HCEC 1CT (cell line): ENCODE measurements around the gene UBIAD1.
"Not testable (repeated sequence)": the region's sequence is repeated elsewhere in the genome, so short reads cannot be mapped to it uniquely, and the experiment has no call there.

Source experiments
- DNase-seq: peaks from one replicate; pipeline ENCODE4 v3.0.0-alpha.2; 2017

Gene UBIAD1

DNA sequence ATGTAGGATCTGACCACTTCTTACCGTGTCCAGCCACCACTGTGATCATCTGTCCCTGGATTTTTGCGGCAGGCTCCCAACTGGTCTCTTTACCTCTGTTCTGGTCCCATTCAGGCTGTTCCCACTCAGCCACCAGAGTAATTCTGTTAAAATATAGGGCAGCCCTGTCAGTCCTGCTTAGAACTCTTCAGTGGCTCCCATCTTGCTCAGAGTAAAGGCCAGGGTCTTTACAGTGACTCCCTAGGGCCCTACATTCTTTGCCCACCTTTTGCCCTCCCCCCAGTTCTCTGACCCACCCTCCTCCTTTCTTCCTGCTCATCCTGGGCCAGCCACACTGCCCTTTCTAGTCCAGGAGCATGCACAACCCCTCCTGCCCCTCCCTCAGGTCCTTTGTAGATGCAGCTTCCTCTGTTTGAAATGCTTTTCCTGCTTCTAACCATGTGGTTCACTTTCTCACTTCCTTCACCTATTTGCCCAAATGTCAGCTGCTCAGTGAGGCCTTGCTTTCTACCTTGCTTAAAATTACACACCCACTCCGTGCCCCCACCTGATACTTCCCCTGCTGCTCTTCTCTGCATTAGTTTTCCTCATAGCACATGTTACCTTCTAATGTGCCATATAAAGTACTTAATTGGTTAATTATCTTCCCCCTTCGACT is 7.8 kb downstream of the UBIAD1 start:
- no peak for DNase-seq

- DNase-seq, result peak; percentile 83
These were observed 8.7 kb downstream of the UBIAD1 start for GRCh38 chr1:11281518-11282331.

DNA sequence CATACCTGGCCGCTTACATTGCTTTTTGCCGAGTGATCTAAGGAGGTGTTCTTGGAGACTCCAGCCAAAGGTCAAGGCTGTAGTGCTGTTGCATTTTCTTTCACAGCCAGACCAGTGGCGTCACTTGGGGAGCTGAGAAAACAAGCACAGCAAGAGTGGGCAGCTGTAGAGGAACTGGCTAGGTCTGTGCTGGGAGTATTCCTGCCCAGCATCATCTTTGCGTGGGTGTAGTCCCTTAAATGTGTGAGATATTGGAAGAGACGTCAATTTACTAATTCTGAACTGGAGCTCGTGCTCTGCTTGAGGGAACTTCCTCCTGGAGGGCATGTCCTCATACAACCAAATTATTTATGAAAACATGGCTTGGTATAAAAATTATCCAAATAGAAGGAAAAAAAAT is 10.2 kb downstream of the UBIAD1 start:
- DNase-seq, result no peak

DNA sequence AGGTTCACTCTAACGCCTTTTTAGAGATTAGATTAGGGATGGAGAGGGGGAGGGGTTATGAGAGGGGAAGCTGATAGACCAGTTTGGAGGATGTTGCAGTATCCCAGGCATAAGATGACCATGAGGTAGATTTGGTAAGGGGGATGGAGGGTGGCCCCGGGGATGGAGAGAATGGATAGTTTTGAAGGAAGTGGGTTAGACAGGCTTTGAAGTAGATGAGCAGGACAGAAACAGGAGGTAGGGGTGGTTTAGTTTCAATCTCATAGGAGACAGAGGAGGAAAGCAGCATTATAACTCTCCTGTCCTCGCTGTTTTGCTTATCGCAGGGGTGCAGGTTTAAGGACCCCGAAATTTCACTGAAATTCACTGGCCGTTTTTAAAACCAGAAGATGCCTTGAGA is 11.8 kb downstream of the UBIAD1 start:
- DNase-seq, result no peak

DNA sequence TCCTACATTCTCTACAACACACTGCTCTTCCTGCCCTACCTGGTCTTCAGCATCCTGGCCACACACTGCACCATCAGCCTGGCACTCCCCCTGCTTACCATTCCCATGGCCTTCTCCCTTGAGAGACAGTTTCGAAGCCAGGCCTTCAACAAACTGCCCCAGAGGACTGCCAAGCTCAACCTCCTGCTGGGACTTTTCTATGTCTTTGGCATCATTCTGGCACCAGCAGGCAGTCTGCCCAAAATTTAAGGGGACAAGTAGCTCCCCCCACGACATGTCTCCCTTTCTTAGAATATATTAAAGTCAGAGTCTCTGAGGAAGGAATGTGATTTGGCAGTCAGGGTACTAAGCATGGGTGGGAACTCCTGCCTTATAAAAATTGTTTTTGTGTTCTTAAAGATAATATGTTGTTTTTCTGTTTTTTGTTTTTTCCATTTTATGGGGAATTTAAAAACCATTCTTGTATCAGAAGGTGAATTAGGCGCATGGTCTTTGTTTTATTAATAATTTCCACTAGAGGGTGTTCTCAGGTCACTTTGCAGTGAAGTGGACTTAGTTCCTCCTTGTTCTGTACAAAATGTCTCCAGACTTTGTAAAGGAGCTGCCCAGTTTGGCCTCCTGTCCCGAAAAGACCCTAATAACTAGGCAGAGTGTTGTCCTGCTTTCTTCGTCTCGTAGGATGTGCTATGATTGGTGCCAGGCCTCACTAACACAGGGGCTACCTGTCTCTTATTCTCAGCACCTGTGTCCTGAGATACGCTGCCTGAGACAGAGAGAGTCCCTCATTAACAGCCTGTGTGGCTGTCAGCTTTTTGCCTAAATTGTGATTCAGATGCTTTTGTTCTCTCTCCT is 13.1 kb downstream of the UBIAD1 start:
- peak; percentile 11 for DNase-seq

GRCh38 chr1:11286735-11287410 is 13.9 kb downstream of the UBIAD1 start:
- DNase-seq, result peak; percentile 31

DNA sequence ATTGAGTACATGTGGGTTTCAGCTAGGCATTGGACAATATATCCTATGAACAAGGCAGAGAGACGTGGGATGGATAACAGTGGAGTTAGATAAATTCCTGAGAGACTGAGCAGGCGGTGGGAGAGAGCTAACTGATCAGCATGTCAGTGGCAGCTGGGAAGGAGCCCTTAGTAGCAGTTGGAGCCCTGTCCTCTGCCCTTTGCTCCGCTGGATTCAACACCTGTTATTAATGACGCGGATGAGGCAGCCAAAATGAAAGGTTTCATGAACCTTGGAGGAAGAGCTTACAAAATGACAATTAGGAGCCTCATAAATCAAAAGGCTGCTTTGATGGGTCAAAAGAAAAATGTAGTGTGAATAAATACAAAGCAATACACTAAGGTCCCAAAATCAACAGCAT is 16.1 kb downstream of the UBIAD1 start:
- DNase-seq, result no peak

DNA sequence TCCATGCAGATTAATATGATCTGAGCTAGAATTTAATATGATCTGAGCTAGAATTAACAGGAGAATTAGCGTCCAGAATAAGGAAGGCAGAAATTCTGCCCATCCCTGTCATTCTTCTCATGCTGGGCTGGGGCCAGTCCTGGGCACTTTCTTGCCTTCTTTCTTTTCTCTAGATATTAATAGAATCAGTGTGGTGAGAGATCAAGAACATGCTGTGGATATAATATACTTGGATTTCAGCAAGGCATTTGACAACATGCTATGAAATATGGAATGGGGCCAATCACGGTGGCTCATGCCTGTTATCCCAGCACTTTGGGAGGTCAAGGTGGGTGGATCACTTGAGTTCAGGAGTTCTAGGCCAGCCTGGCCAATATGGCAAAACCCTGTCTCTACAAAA is 18.1 kb downstream of the UBIAD1 start:
- no peak for DNase-seq

- no peak for DNase-seq
These were observed 20.9 kb downstream of the UBIAD1 start for GRCh38 chr1:11293856-11294255.

DNA sequence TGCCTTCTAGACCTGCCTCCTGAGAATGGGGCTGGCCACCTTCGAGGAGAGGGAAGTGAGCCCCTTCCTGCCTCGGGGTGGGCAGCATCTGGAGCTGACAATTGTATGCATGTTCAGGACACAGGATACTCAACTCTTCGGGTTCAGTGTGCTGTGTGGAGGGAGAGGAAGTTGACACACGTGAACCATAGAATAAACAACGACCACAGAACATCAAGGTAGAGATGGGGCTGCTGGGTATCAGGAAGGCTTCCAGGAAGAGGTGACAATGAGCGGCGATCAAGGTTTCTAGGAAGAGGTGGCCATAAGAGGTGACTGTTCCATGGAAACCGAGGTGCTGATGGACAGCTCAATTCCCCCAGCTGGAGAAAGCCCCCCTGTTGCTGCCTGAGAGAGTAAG is 22.0 kb downstream of the UBIAD1 start:
- DNase-seq, result no peak

GRCh38 chr1:11295905-11296304 is 22.9 kb downstream of the UBIAD1 start:
- no peak for DNase-seq

- not testable (repeated sequence) for DNase-seq
These were observed 24.8 kb downstream of the UBIAD1 start for GRCh38 chr1:11297774-11298173.

GRCh38 chr1:11298390-11299224 is 25.6 kb downstream of the UBIAD1 start:
- no peak for DNase-seq

- DNase-seq, result no peak
These were observed 26.2 kb downstream of the UBIAD1 start for GRCh38 chr1:11299225-11299574.

- no peak for DNase-seq
These were observed 28.6 kb downstream of the UBIAD1 start for GRCh38 chr1:11301601-11302000.

DNA sequence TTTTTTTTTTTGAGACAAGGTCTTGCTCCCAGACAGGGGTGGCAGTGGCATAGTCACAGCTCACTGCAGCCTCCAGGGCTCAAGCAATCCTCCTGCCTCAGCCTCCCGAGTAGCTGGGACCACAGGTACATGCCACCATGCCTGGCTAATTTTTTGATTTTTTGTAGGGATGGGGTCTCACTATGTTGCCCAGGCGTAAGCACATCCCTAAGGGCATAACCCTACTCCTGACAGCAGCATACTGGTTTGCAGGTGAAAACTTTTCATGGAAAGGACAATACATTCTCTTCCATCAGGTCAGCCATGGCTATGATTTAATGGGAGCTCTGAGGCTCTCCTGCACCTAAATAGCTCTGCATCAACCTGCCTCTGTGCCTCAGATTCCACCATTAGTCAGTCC is 29.4 kb downstream of the UBIAD1 start:
- no peak for DNase-seq

- not testable (repeated sequence) for DNase-seq
These were observed 32.5 kb downstream of the UBIAD1 start for GRCh38 chr1:11305516-11305915.

GRCh38 chr1:11307852-11308251 is 34.9 kb downstream of the UBIAD1 start:
- DNase-seq, result peak; percentile 34

GRCh38 chr1:11308699-11309224 is 35.8 kb downstream of the UBIAD1 start:
- DNase-seq, result no peak

DNA sequence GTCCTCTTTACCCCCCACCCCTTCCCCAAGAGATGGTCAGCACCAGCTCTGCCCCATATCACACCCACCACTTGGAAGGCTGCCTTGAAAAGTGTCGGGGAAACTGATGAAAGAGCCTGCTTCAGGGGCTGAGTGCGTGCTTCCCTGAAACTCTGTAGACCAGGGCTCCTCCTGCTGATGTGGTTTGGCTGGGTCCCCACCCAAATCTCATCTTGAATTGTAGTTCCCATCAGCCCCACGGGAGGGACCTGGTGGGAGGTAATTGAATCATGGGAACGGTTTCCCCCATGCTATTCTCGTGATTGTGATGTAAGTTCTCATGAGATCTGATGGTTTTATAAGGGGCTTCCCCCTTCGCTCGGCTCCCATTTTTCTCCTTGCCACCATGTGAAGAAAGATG is 36.4 kb downstream of the UBIAD1 start:
- no peak for DNase-seq

DNA sequence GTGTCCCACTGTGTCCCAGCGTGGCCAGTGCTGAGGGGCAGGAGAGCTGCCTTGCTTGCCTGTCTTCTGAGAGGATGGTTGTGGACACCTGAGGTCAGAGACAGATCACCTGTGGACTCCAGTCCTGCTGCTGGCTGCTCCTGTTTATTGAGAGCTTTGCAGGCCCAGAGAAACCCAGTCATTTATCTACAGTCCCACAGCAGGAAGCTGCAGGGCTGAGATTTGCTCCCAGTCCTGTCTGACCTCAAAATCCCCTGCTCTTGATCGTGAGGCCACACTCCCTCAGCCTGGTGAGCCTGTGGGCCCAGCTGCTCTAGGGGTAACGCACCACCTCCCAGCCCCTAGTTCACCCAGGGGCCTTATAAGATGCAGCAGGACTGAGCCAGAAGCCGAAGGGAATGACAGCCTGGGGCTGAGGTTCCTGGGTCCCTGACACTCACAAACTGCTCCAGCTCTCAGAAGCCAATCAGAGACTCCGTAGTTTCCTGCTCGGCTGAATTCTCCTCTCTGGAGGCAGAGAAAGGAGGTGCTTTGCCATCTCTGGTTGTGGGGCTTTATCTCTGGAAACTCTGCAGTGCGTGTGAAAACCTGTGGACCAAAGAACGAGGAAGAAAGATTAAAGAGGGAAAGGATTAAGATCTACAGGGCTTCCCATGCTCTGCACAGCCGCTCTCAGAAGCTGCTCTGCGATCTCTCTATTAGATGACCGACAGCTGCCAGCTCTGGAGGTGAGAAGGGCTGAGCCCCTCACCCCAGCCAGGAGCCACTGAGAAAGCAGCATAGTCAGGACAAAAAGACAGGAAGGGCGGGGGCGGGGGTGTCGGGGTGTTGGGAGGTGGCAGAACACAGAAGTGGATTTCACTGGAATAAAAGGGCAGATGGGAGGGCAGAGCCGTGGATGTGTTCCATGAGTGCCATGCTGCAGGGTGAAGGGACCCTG is 39.1 kb downstream of the UBIAD1 start:
- DNase-seq, result no peak
